Measurements from ENCODE around the gene NLRP4. TPM values are rescaled to one million over a fixed set of nuclear protein-coding genes. Genes with fewer than 3 reads are reported as not detected.
"Not testable (repeated sequence)": the region's sequence is repeated elsewhere in the genome, so short reads cannot be mapped to it uniquely, and the experiment has no call there.

NLRP4 gene
- total RNA-seq, 2 donors from 2014 or later = not detected

- Mint-ChIP-seq H3K9me3 (no peaks in the 10 kb centered on the region), H3K4me1 (ENCODE audit: low read depth) (no peaks in the 10 kb centered on the region), H3K27ac (no peak overlapping the region), H3K36me3 (ENCODE audit: insufficient read depth in 2 of 2) (no peaks in the 10 kb centered on the region), H3K27me3 (ENCODE audit: low read depth) (no peaks in the 10 kb centered on the region), H3K4me3 (no peak overlapping the region)
- DNase-seq (no peak), ATAC-seq (replicated peaks in 1 of 2) (no peak)
These were observed 65.9 kb downstream of the NLRP4 start for GRCh38 chr19:55902080-55902751.

- H3K4me1 Mint-ChIP-seq (ENCODE audit: low read depth) = no peaks in the 10 kb centered on the region
- ATAC-seq (replicated peaks in 1 of 2) (no peak), DNase-seq (no peak)
- H3K27ac Mint-ChIP-seq = no peak overlapping the region
- no peaks in the 10 kb centered on the region for H3K27me3 Mint-ChIP-seq (ENCODE audit: low read depth)
- H3K9me3 Mint-ChIP-seq = peaks cover 3 to 12% of the 10 kb centered on the region in 2 donors
- no peaks in the 10 kb centered on the region for H3K36me3 Mint-ChIP-seq (ENCODE audit: insufficient read depth in 2 of 2)
- no peak overlapping the region for H3K4me3 Mint-ChIP-seq
These were observed 70.9 kb downstream of the NLRP4 start for GRCh38 chr19:55907286-55907685.

GRCh38 chr19:55907746-55908145 is 71.4 kb downstream of the NLRP4 start:
- Mint-ChIP-seq H3K4me1 (ENCODE audit: low read depth) (no peaks in the 10 kb centered on the region), H3K9me3 (peaks cover 3 to 13% of the 10 kb centered on the region in 2 donors), H3K27ac (no peak overlapping the region), H3K4me3 (no peak overlapping the region), H3K36me3 (ENCODE audit: insufficient read depth in 2 of 2) (no peaks in the 10 kb centered on the region), H3K27me3 (ENCODE audit: low read depth) (no peaks in the 10 kb centered on the region)
- DNase-seq (no peak), ATAC-seq (replicated peaks in 1 of 2) (no peak)

GRCh38 chr19:55909801-55910200 is 73.5 kb downstream of the NLRP4 start:
- H3K27ac Mint-ChIP-seq = no peak overlapping the region
- peaks cover 0 to 2% of the 10 kb centered on the region in 2 donors for H3K36me3 Mint-ChIP-seq (ENCODE audit: insufficient read depth in 2 of 2)
- DNase-seq (no peak), ATAC-seq (replicated peaks in 1 of 2) (no peak)
- no peaks in the 10 kb centered on the region for H3K4me1 Mint-ChIP-seq (ENCODE audit: low read depth)
- peaks cover 6 to 15% of the 10 kb centered on the region in 2 donors for H3K9me3 Mint-ChIP-seq
- H3K27me3 Mint-ChIP-seq (ENCODE audit: low read depth) = no peaks in the 10 kb centered on the region
- H3K4me3 Mint-ChIP-seq = no peak overlapping the region

GRCh38 chr19:55912916-55913315 is 76.6 kb downstream of the NLRP4 start:
- peaks cover 13 to 18% of the 10 kb centered on the region in 2 donors for H3K9me3 Mint-ChIP-seq
- H3K27ac Mint-ChIP-seq = no peak overlapping the region
- H3K27me3 Mint-ChIP-seq (ENCODE audit: low read depth) = no peaks in the 10 kb centered on the region
- no peak for DNase-seq
- no peak for ATAC-seq (replicated peaks in 1 of 2)
- peaks cover 0 to 6% of the 10 kb centered on the region in 2 donors for H3K36me3 Mint-ChIP-seq (ENCODE audit: insufficient read depth in 2 of 2)
- H3K4me3 Mint-ChIP-seq = no peak overlapping the region
- H3K4me1 Mint-ChIP-seq (ENCODE audit: low read depth) = no peaks in the 10 kb centered on the region

GRCh38 chr19:55913643-55914268 is 77.4 kb downstream of the NLRP4 start:
- Mint-ChIP-seq H3K4me3 (no peak overlapping the region), H3K9me3 (peaks cover 15% of the 10 kb centered on the region in 2 donors), H3K4me1 (ENCODE audit: low read depth) (no peaks in the 10 kb centered on the region), H3K27ac (no peak overlapping the region), H3K36me3 (ENCODE audit: insufficient read depth in 2 of 2) (peaks cover 3 to 8% of the 10 kb centered on the region in 2 donors), H3K27me3 (ENCODE audit: low read depth) (no peaks in the 10 kb centered on the region)
- DNase-seq = no peak
- ATAC-seq (replicated peaks in 1 of 2) = no peak

GRCh38 chr19:55923556-55923955 is 87.2 kb downstream of the NLRP4 start:
- Mint-ChIP-seq H3K27me3 (ENCODE audit: low read depth) (no peaks in the 10 kb centered on the region), H3K4me3 (no peak overlapping the region), H3K4me1 (ENCODE audit: low read depth) (no peaks in the 10 kb centered on the region), H3K27ac (no peak overlapping the region), H3K9me3 (peaks cover 14 to 17% of the 10 kb centered on the region in 2 donors), H3K36me3 (ENCODE audit: insufficient read depth in 2 of 2) (peaks cover 2 to 4% of the 10 kb centered on the region in 2 donors)
- no peak for DNase-seq
- ATAC-seq (replicated peaks in 1 of 2) = no peak

- ATAC-seq (replicated peaks in 1 of 2) = no peak
- DNase-seq = no peak
These were observed 91.7 kb downstream of the NLRP4 start for GRCh38 chr19:55927991-55928390.

GRCh38 chr19:55929258-55929657 is 92.9 kb downstream of the NLRP4 start:
- not testable (repeated sequence) for ATAC-seq (replicated peaks in 1 of 2); H3K27ac Mint-ChIP-seq

More at GRCh38 chr19:55927991-55928390, 91.7 kb downstream of the NLRP4 start:
- H3K4me3 Mint-ChIP-seq = no peak overlapping the region
- no peaks in the 10 kb centered on the region for H3K27me3 Mint-ChIP-seq (ENCODE audit: low read depth)
- H3K36me3 Mint-ChIP-seq (ENCODE audit: insufficient read depth in 2 of 2) = peaks cover 0 to 4% of the 10 kb centered on the region in 2 donors
- H3K9me3 Mint-ChIP-seq = peaks cover 10 to 12% of the 10 kb centered on the region in 2 donors
- H3K4me1 Mint-ChIP-seq (ENCODE audit: low read depth) = no peaks in the 10 kb centered on the region
- no peak overlapping the region for H3K27ac Mint-ChIP-seq

GRCh38 chr19:55930996-55931515 is 94.7 kb downstream of the NLRP4 start:
- H3K36me3 Mint-ChIP-seq (ENCODE audit: insufficient read depth in 2 of 2) = peaks cover 1 to 2% of the 10 kb centered on the region in 2 donors

More at GRCh38 chr19:55929258-55929657, 92.9 kb downstream of the NLRP4 start:
- not testable (repeated sequence) for H3K36me3 Mint-ChIP-seq (ENCODE audit: insufficient read depth in 2 of 2); H3K27me3 Mint-ChIP-seq (ENCODE audit: low read depth); DNase-seq; H3K4me3 Mint-ChIP-seq; H3K4me1 Mint-ChIP-seq (ENCODE audit: low read depth)
- H3K9me3 Mint-ChIP-seq = peaks cover 10 to 11% of the 10 kb centered on the region in 2 donors

More at GRCh38 chr19:55930996-55931515, 94.7 kb downstream of the NLRP4 start:
- H3K27me3 Mint-ChIP-seq (ENCODE audit: low read depth) = no peaks in the 10 kb centered on the region
- H3K4me1 Mint-ChIP-seq (ENCODE audit: low read depth) = no peaks in the 10 kb centered on the region
- ATAC-seq (replicated peaks in 1 of 2) (no peak), DNase-seq (no peak)
- peaks cover 8 to 9% of the 10 kb centered on the region in 2 donors for H3K9me3 Mint-ChIP-seq
- H3K27ac Mint-ChIP-seq = no peak overlapping the region
- no peak overlapping the region for H3K4me3 Mint-ChIP-seq

Other genes with a start within 250 kb of the NLRP4 start
- 10 to 100 TPM; 16.2 to 17.3 TPM for gene FIZ1, start 237.0 kb upstream of the NLRP4 start, total RNA-seq
- gene ZNF524, start 236.3 kb upstream of the NLRP4 start, total RNA-seq = 10 to 100 TPM; 26.2 to 32.3 TPM
- 10 to 100 TPM; 12.9 to 13.2 TPM for gene ZNF865, start 230.9 kb upstream of the NLRP4 start, total RNA-seq
- gene ZNF784, start 212.0 kb upstream of the NLRP4 start, total RNA-seq = 1 to 10 TPM; 4.3 to 6.9 TPM
- gene ZNF580, start 195.5 kb upstream of the NLRP4 start, total RNA-seq = 10 to 100 TPM; 46.1 to 47.8 TPM
- gene ZNF581, start 192.9 kb upstream of the NLRP4 start, total RNA-seq = 10 to 100 TPM; 43.1 to 50.7 TPM
- gene CCDC106, start 188.3 kb upstream of the NLRP4 start, total RNA-seq = 10 to 100 TPM; 13.8 to 21.7 TPM
- gene U2AF2, start 181.5 kb upstream of the NLRP4 start, total RNA-seq = 100 to 1,000 TPM; 128 to 137 TPM
- gene EPN1, start 161.3 kb upstream of the NLRP4 start, total RNA-seq = 10 to 100 TPM; 33.8 to 40.5 TPM
- gene NLRP9, start 98.1 kb upstream of the NLRP4 start, total RNA-seq = not detected
- gene RFPL4A, start 77.4 kb upstream of the NLRP4 start, total RNA-seq = not detected
- gene RFPL4AL1, start 67.4 kb upstream of the NLRP4 start, total RNA-seq = not detected
- gene NLRP11, start 4.5 kb upstream of the NLRP4 start, total RNA-seq = not detected
- gene NLRP13, start 95.8 kb downstream of the NLRP4 start, total RNA-seq = not detected
- not detected for gene NLRP8, start 111.3 kb downstream of the NLRP4 start, total RNA-seq
- gene NLRP5, start 150.2 kb downstream of the NLRP4 start, total RNA-seq = not detected

Data from activated T-cell treated with anti-CD3 and anti-CD28 coated beads, Interleukin-2, amount 50 U/mL, for 72 hours (primary cell).